ENCODE data around the gene MCTP1.

The MCTP1 gene

DNA sequence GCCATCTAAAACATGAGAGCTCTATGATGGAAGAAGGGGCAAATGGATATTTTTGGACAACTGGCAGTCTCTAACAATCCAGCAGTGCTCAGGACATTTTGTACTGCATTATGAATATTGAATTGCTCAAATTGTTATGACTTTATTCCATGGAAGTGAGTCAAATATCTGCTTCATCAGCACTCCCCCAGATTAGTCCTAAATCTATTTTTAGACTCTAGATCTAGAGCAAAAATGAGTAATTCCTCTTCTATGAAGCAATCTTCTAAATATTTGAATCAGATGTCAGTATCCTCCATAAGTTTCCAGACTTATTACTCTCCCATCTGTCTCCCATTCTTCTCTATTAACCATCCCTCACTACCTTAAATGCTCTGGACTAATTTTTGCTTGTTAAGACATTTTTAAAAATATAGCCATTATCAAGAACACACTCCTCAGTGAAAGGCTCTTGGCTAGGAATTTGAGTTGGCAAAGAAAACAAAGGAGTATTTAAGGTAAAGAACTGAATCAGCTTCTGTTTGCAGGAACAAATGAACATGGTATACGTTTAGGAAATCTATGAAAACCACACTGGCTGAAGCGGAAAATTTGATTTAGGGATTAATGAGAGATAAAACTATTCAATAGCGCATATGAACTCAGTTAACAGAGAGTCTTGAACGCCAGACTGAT is 300.9 kb downstream of the MCTP1 start:
- Histone ChIP-seq H3K79me2 (ENCODE audit: low read length) (no peaks in the 10 kb centered on the region), H2AFZ (ENCODE audit: low read length) (no peak overlapping the region), H3K27ac (ENCODE audit: low read length) (no peak overlapping the region), H3K9ac (ENCODE audit: low read length) (no peak overlapping the region), H3K4me1 (ENCODE audit: low read length) (no peaks in the 10 kb centered on the region), H4K20me1 (ENCODE audit: insufficient read depth, low read length) (no peaks in the 10 kb centered on the region), H3K4me2 (ENCODE audit: low read depth, low read length) (no peak overlapping the region), H3K4me3 (ENCODE audit: low read length) (no peak overlapping the region), H3K36me3 (replicated peaks; ENCODE audit: insufficient read depth, low read length) (no peaks in the 10 kb centered on the region), H3K27me3 (replicated peaks; ENCODE audit: insufficient read depth, low read length) (no peaks in the 10 kb centered on the region), H3K9me3 (replicated peaks; ENCODE audit: insufficient read depth, low read length) (no peaks in the 10 kb centered on the region), H3F3A (ENCODE audit: insufficient read depth, low read length) (no peaks in the 10 kb centered on the region), H3K9me2 (replicated peaks; ENCODE audit: insufficient read depth, low read length) (no peaks in the 10 kb centered on the region)
- no peak for DNase-seq
- TF ChIP-seq, protein P1, sequence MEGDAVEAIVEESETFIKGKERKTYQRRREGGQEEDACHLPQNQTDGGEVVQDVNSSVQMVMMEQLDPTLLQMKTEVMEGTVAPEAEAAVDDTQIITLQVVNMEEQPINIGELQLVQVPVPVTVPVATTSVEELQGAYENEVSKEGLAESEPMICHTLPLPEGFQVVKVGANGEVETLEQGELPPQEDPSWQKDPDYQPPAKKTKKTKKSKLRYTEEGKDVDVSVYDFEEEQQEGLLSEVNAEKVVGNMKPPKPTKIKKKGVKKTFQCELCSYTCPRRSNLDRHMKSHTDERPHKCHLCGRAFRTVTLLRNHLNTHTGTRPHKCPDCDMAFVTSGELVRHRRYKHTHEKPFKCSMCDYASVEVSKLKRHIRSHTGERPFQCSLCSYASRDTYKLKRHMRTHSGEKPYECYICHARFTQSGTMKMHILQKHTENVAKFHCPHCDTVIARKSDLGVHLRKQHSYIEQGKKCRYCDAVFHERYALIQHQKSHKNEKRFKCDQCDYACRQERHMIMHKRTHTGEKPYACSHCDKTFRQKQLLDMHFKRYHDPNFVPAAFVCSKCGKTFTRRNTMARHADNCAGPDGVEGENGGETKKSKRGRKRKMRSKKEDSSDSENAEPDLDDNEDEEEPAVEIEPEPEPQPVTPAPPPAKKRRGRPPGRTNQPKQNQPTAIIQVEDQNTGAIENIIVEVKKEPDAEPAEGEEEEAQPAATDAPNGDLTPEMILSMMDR (IDR thresholded peaks at IDR 0.05; ENCODE audit: low read length): no peak
- TF ChIP-seq EZH2phosphoT487 (IDR thresholded peaks at IDR 0.05; ENCODE audit: low read length) (no peak), EZH2 (optimal IDR thresholded peaks at IDR 0.05; ENCODE audit: low read depth, low read length) (no peak)

DNA sequence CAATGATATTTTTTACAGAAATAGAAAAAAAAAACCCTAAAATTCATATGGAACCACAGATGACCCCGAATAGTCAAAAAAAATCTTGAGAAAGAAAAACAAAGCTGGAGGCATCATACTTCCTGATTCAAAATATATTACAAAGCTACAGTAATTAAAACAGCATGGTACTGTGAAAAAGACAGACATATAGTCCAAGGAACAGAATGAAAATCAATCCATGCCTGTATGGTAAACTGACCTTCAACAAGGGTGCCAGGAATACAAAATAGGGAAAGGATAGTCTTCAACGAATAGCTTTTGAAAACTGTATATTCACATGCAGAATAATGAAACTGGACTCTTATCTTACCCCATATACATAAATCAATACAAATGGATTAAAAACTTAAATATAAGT is 307.5 kb downstream of the MCTP1 start:
- no peak overlapping the region for H2AFZ ChIP-seq (ENCODE audit: low read length)
- H4K20me1 ChIP-seq (ENCODE audit: insufficient read depth, low read length): no peaks in the 10 kb centered on the region
- TF ChIP-seq, protein P1 (IDR thresholded peaks at IDR 0.05; ENCODE audit: low read length): no peak
- TF ChIP-seq EZH2 (optimal IDR thresholded peaks at IDR 0.05; ENCODE audit: low read depth, low read length) (no peak), EZH2phosphoT487 (IDR thresholded peaks at IDR 0.05; ENCODE audit: low read length) (no peak)
- H3F3A ChIP-seq (ENCODE audit: insufficient read depth, low read length): no peaks in the 10 kb centered on the region
- no peak for DNase-seq
- no peaks in the 10 kb centered on the region for H3K9me3 ChIP-seq (replicated peaks; ENCODE audit: insufficient read depth, low read length)
- no peaks in the 10 kb centered on the region for H3K4me1 ChIP-seq (ENCODE audit: low read length)
- H3K36me3 ChIP-seq (replicated peaks; ENCODE audit: insufficient read depth, low read length): no peaks in the 10 kb centered on the region
- H3K9me2 ChIP-seq (replicated peaks; ENCODE audit: insufficient read depth, low read length): no peaks in the 10 kb centered on the region
- H3K27me3 ChIP-seq (replicated peaks; ENCODE audit: insufficient read depth, low read length): no peaks in the 10 kb centered on the region
- no peak overlapping the region for H3K4me2 ChIP-seq (ENCODE audit: low read depth, low read length)
- H3K9ac ChIP-seq (ENCODE audit: low read length): no peak overlapping the region
- no peak overlapping the region for H3K27ac ChIP-seq (ENCODE audit: low read length)
- H3K4me3 ChIP-seq (ENCODE audit: low read length): no peak overlapping the region
- H3K79me2 ChIP-seq (ENCODE audit: low read length): no peaks in the 10 kb centered on the region

DNA sequence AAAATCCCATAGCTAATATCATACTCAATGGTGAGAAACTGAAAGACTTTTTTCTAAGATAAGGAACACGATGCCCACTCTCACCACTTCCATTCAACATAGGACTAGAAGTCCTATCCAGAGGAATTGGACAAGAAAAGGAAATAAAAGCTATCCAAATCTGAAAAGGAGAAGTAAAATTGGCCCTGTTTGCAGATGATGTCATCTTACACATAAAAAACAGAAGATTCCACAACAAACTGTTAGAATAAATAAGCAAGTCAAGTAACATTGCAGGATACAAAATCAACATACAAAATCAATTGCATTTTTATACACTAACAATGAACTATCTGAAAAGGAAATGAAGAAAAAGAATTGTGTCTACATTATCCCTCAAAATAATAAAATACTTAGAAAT is 308.0 kb downstream of the MCTP1 start:
- no peaks in the 10 kb centered on the region for H3K9me3 ChIP-seq (replicated peaks; ENCODE audit: insufficient read depth, low read length)
- no peaks in the 10 kb centered on the region for H3K79me2 ChIP-seq (ENCODE audit: low read length)
- no peaks in the 10 kb centered on the region for H3K9me2 ChIP-seq (replicated peaks; ENCODE audit: insufficient read depth, low read length)
- H2AFZ ChIP-seq (ENCODE audit: low read length): no peak overlapping the region
- no peak for DNase-seq
- H3K27ac ChIP-seq (ENCODE audit: low read length): no peak overlapping the region
- TF ChIP-seq EZH2phosphoT487 (IDR thresholded peaks at IDR 0.05; ENCODE audit: low read length) (no peak), EZH2 (optimal IDR thresholded peaks at IDR 0.05; ENCODE audit: low read depth, low read length) (no peak)
- TF ChIP-seq, protein P1 (IDR thresholded peaks at IDR 0.05; ENCODE audit: low read length): no peak
- H3K36me3 ChIP-seq (replicated peaks; ENCODE audit: insufficient read depth, low read length): no peaks in the 10 kb centered on the region
- H4K20me1 ChIP-seq (ENCODE audit: insufficient read depth, low read length): no peaks in the 10 kb centered on the region
- no peak overlapping the region for H3K9ac ChIP-seq (ENCODE audit: low read length)
- H3K4me3 ChIP-seq (ENCODE audit: low read length): no peak overlapping the region
- no peaks in the 10 kb centered on the region for H3F3A ChIP-seq (ENCODE audit: insufficient read depth, low read length)
- no peaks in the 10 kb centered on the region for H3K4me1 ChIP-seq (ENCODE audit: low read length)
- no peaks in the 10 kb centered on the region for H3K27me3 ChIP-seq (replicated peaks; ENCODE audit: insufficient read depth, low read length)
- no peak overlapping the region for H3K4me2 ChIP-seq (ENCODE audit: low read depth, low read length)

Data from MM.1S (cell line).